Measurements from ENCODE around the gene KLHDC8A.

Gene KLHDC8A

GRCh38 chr1:205315008-205315618 is 41.6 kb downstream of the KLHDC8A start:
- no peak for DNase-seq (ENCODE audit: low read depth)
- TF ChIP-seq CTCF (IDR thresholded peaks at IDR 0.05; ENCODE audit: control insufficient read depth, extremely low read depth, insufficient read depth): no peak
- no peak overlapping the region for H3K4me3 ChIP-seq (ENCODE audit: low read depth, low read length)

- no peak for DNase-seq (ENCODE audit: low read depth)
- TF ChIP-seq CTCF (IDR thresholded peaks at IDR 0.05; ENCODE audit: control insufficient read depth, extremely low read depth, insufficient read depth): no peak
- no peak overlapping the region for H3K4me3 ChIP-seq (ENCODE audit: low read depth, low read length)
These were observed 43.0 kb downstream of the KLHDC8A start for GRCh38 chr1:205313563-205314308.

GRCh38 chr1:205312866-205313562 is 43.7 kb downstream of the KLHDC8A start:
- no peak for DNase-seq (ENCODE audit: low read depth)
- H3K4me3 ChIP-seq (ENCODE audit: low read depth, low read length): no peak overlapping the region
- TF ChIP-seq CTCF (IDR thresholded peaks at IDR 0.05; ENCODE audit: control insufficient read depth, extremely low read depth, insufficient read depth): no peak

GRCh38 chr1:205310976-205311704 is 45.6 kb downstream of the KLHDC8A start:
- no peak for DNase-seq (ENCODE audit: low read depth)
- H3K4me3 ChIP-seq (ENCODE audit: low read depth, low read length): no peak overlapping the region
- no peak for TF ChIP-seq CTCF (IDR thresholded peaks at IDR 0.05; ENCODE audit: control insufficient read depth, extremely low read depth, insufficient read depth)

GRCh38 chr1:205309741-205310140 is 47.0 kb downstream of the KLHDC8A start:
- no peak overlapping the region for H3K4me3 ChIP-seq (ENCODE audit: low read depth, low read length)
- no peak for DNase-seq (ENCODE audit: low read depth)
- no peak for TF ChIP-seq CTCF (IDR thresholded peaks at IDR 0.05; ENCODE audit: control insufficient read depth, extremely low read depth, insufficient read depth)

- H3K4me3 ChIP-seq (ENCODE audit: low read depth, low read length): no peak overlapping the region
- TF ChIP-seq CTCF (IDR thresholded peaks at IDR 0.05; ENCODE audit: control insufficient read depth, extremely low read depth, insufficient read depth): no peak
- no peak for DNase-seq (ENCODE audit: low read depth)
These were observed 49.7 kb downstream of the KLHDC8A start for GRCh38 chr1:205306929-205307566.
